ENCODE data around the gene BTNL2.

The BTNL2 gene

GRCh38 chr6:32427218-32427617 lies 20.2 kb upstream of the BTNL2 start:
- Histone ChIP-seq H3K4me1 (no peaks in the 10 kb centered on the region), H3K4me3 (ENCODE audit: low read depth, low read length) (no peak overlapping the region), H3K27me3 (peaks cover 20% of the 10 kb centered on the region), H3K9me3 (no peaks in the 10 kb centered on the region), H3K36me3 (no peaks in the 10 kb centered on the region)
- no peak for TF ChIP-seq CTCF (IDR thresholded peaks at IDR 0.05; ENCODE audit: low read depth, low read length)
- DNase-seq, result no peak

DNA sequence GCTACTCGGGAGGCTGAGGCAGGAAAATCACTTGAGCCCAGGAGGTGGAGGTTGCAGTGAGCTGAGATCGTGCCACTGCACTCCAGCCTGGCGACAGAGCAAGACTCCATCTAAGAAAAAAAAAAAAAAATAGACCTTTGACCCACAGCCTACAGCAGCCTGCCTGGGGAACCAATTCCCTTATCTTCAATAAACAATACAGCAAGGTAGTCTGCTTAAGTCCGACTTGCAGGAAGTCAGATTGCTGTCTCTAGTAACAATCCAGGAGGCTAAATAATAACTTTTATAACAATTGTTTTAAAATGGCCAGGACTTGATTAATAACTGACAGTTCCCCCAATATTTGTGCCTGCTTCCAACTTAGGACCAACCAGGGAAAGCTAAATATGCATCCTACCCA lies 19.4 kb upstream of the BTNL2 start:
- TF ChIP-seq CTCF (IDR thresholded peaks at IDR 0.05; ENCODE audit: low read depth, low read length), result no peak
- H3K27me3 ChIP-seq, result peaks cover 20% of the 10 kb centered on the region
- H3K4me3 ChIP-seq (ENCODE audit: low read depth, low read length), result no peak overlapping the region
- no peaks in the 10 kb centered on the region for H3K4me1 ChIP-seq
- no peak for DNase-seq
- no peaks in the 10 kb centered on the region for H3K9me3 ChIP-seq
- H3K36me3 ChIP-seq, result no peaks in the 10 kb centered on the region

DNA sequence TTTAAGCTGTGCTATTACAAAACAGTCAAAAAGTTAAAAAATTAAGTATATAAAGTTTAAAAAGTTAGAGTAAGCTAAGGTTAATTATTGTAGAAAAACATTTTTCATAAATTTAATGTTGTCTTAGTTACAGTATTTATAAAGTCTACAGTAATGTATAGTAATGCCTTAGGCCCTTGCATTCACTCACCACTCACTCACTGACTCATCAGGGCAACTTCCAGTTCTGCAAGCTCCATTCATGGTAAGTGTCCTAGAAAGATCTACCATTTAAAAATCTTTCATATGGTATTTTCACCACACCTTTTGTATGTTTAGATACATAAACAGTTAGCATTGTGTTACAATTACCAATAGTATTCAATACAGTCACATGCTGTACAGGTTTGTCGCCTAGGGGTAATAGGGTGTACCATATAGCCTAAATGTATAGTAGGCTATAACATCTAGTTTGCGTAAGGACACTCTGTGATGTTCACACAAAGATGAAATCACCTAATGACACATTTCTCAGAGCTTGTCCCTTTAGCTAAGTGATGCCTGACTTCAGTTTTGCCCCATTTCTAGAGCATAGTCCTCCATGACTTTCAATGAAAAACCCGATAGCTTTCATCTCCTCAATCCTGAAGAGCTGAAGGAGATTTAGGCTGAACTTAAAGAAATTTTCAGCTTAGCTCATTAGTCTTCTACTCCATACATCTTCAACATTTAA lies 17.8 kb upstream of the BTNL2 start:
- no peak for DNase-seq
- Histone ChIP-seq H3K36me3 (no peaks in the 10 kb centered on the region), H3K4me1 (no peaks in the 10 kb centered on the region), H3K4me3 (ENCODE audit: low read depth, low read length) (no peak overlapping the region), H3K27me3 (peaks cover 23% of the 10 kb centered on the region), H3K9me3 (no peaks in the 10 kb centered on the region)
- no peak for TF ChIP-seq CTCF (IDR thresholded peaks at IDR 0.05; ENCODE audit: low read depth, low read length)

DNA sequence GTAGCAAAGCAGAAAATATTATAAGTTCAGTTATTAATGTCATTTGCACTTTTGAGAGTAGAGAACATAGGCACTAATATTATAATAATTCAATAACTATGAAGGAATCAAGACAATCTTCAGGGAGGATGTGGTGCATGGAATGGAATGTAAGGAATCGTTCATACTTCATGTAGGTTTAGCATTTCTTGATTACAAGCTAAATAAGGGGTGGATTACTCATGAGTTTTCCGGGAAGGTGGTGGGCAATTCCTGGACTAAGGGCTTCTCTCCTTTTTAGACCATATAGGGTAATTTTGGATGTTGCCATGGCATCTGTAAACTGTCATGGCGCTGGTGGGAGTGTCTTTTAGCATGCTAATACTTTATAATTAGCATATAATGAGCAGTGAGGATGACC lies 9.1 kb upstream of the BTNL2 start:
- no peak for TF ChIP-seq CTCF (IDR thresholded peaks at IDR 0.05; ENCODE audit: low read depth, low read length)
- Histone ChIP-seq H3K36me3 (no peaks in the 10 kb centered on the region), H3K9me3 (no peaks in the 10 kb centered on the region), H3K4me3 (ENCODE audit: low read depth, low read length) (no peak overlapping the region), H3K4me1 (no peaks in the 10 kb centered on the region), H3K27me3 (peaks cover 27% of the 10 kb centered on the region)
- no peak for DNase-seq

GRCh38 chr6:32415521-32416019 lies 8.6 kb upstream of the BTNL2 start:
- H3K27me3 ChIP-seq, result peaks cover 27% of the 10 kb centered on the region
- no peak overlapping the region for H3K4me3 ChIP-seq (ENCODE audit: low read depth, low read length)
- TF ChIP-seq CTCF (IDR thresholded peaks at IDR 0.05; ENCODE audit: low read depth, low read length), result peak; percentile 100
- H3K4me1 ChIP-seq, result no peaks in the 10 kb centered on the region
- no peaks in the 10 kb centered on the region for H3K36me3 ChIP-seq
- peak; percentile 70 for DNase-seq
- H3K9me3 ChIP-seq, result no peaks in the 10 kb centered on the region

GRCh38 chr6:32413427-32414047 lies 6.6 kb upstream of the BTNL2 start:
- H3K27me3 ChIP-seq, result peaks cover 34% of the 10 kb centered on the region
- H3K36me3 ChIP-seq, result no peaks in the 10 kb centered on the region
- DNase-seq, result peak; percentile 76
- no peaks in the 10 kb centered on the region for H3K9me3 ChIP-seq
- H3K4me3 ChIP-seq (ENCODE audit: low read depth, low read length), result no peak overlapping the region
- peak; percentile 93 for TF ChIP-seq CTCF (IDR thresholded peaks at IDR 0.05; ENCODE audit: low read depth, low read length)
- no peaks in the 10 kb centered on the region for H3K4me1 ChIP-seq
